HepG2 (cell line): Measurements from ENCODE around the gene EGFR.

Experiments
- CREM ChIP-seq, 2 experiments: sonication (generic) in 1 of 2; formaldehyde crosslinking in 1 of 2; IDR thresholded peaks; 2 replicates each; pipeline versions ENCODE4 v1.4.0 to v1.6.1; 2016 to 2020; ENCODE audit warnings: antibody characterized with exemption in 1 of 2, mild to moderate bottlenecking in 1 of 2, missing genetic modification reagents in 1 of 2
- THAP11 ChIP-seq: IDR thresholded peaks from 2 replicates; pipeline ENCODE4 v1.6.1; 2016; ENCODE audit warnings: missing biosample characterization, missing genetic modification reagents
- ZNF605 ChIP-seq: sonication (generic); formaldehyde crosslinking; IDR thresholded peaks from 2 replicates; pipeline ENCODE4 v1.8.0; 2022; ENCODE audit warnings: mild to moderate bottlenecking, missing genetic modification reagents
- ZNF670 ChIP-seq: sonication (generic); formaldehyde crosslinking; IDR thresholded peaks from 2 replicates; pipeline ENCODE4 v1.8.0; 2022; ENCODE audit warnings: mild to moderate bottlenecking, missing genetic modification reagents, borderline replicate concordance
- TF ChIP-seq, protein P1 (sequence below): sonication (generic); formaldehyde crosslinking; IDR thresholded peaks from 2 replicates; pipeline ENCODE4 v1.8.1; 2022; ENCODE audit warnings: low read depth, mild to moderate bottlenecking, missing genetic modification reagents

DNA sequence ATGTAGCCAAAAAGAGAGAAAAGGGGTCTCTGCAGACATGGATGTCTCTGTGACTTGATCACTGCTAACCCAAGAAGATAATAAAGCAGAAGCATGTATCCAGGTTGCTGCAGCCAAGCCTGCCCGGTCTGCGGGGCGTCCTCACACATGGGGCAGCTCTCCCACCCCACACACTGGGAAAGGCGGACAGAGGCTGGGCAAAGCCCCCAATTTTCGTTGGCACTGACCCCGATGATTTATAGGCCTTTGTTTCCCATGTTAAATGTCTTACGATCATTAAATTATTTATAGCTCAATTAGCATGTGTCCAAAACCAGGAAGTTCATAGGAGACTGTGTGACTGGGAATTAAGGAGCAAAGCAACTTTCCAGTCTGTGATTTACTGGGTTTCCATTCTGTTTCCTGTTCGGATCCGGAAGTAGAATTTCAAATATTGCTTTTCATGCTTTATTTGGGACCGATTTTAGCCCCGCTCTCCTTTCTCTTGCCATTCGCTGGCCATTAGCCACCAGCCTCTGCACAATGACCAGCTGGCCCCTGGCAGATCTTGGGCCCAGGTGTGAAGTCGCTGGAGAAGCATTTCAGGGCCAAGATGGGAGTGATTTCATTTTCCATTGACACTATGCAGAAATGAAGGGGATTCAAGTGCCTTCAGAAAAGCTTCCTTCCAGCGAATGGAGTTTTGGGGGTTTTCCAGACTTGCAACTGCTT is 91.6 kb downstream of the EGFR start:
- TF ChIP-seq ZNF670 (no peak), THAP11 (no peak), CREM (IDR thresholded peaks at IDR 0.05) (no peak), CREM (CRISPR knock-in tag; IDR thresholded peaks at IDR 0.05) (no peak), ZNF605 (no peak)
- TF ChIP-seq, protein P1, sequence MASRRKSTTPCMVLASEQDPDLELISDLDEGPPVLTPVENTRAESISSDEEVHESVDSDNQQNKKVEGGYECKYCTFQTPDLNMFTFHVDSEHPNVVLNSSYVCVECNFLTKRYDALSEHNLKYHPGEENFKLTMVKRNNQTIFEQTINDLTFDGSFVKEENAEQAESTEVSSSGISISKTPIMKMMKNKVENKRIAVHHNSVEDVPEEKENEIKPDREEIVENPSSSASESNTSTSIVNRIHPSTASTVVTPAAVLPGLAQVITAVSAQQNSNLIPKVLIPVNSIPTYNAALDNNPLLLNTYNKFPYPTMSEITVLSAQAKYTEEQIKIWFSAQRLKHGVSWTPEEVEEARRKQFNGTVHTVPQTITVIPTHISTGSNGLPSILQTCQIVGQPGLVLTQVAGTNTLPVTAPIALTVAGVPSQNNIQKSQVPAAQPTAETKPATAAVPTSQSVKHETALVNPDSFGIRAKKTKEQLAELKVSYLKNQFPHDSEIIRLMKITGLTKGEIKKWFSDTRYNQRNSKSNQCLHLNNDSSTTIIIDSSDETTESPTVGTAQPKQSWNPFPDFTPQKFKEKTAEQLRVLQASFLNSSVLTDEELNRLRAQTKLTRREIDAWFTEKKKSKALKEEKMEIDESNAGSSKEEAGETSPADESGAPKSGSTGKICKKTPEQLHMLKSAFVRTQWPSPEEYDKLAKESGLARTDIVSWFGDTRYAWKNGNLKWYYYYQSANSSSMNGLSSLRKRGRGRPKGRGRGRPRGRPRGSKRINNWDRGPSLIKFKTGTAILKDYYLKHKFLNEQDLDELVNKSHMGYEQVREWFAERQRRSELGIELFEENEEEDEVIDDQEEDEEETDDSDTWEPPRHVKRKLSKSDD = no peak
